Left lobe of liver (tissue), 2 donors: ENCODE data around the gene BLTP3A. TPM values are rescaled to one million over a fixed set of nuclear protein-coding genes. Genes with fewer than 3 reads are reported as not detected.
"Not testable (repeated sequence)": the region's sequence is repeated elsewhere in the genome, so short reads cannot be mapped to it uniquely, and the experiment has no call there.

ENCODE experiments used
- ATAC-seq: fragments of 200-7000 bp; cut with Tn5 transposase; one replicate; pipeline ENCODE4 v1.9.1; 2020; ENCODE audit warnings: mild to moderate bottlenecking, moderate library complexity
- DNase-seq: peaks from one replicate; pipeline ENCODE4 v3.0.0-alpha.2; 2020; ENCODE audit warnings: low spot score
- total RNA-seq: library from RNA; stranded (reverse); gene quantifications from one replicate; pipeline ENCODE4 v1.2.1, GENCODE V29; 2021
- donor health status: DM: no; HTN: no; CAD: no; lungs with moderate emphysema.
- donor health status: DM: no; HTN: yes; CAD: no.

Gene BLTP3A
- total RNA-seq, 1 donor from 2014 or later: 5.6 TPM

DNA sequence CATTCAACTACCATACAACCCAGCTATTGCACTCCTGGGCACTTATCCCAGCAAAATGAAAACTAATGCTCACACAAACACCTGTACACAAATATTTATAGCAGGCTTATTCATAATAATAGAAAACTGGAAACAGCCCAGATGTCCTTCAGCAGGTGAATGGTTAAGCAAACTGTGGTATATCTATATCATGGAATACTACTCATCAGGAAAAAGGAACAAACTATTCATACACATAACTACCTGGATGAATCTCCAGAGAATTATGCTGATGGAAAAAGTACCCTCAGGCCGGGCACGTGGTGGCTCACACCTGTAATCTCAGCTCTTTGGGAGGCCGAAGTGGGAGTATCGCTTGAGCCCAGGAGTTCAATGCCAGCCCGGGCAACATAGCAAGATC, 3.8 kb upstream of the BLTP3A start:
- DNase-seq (no peak), ATAC-seq (no peak)

DNA sequence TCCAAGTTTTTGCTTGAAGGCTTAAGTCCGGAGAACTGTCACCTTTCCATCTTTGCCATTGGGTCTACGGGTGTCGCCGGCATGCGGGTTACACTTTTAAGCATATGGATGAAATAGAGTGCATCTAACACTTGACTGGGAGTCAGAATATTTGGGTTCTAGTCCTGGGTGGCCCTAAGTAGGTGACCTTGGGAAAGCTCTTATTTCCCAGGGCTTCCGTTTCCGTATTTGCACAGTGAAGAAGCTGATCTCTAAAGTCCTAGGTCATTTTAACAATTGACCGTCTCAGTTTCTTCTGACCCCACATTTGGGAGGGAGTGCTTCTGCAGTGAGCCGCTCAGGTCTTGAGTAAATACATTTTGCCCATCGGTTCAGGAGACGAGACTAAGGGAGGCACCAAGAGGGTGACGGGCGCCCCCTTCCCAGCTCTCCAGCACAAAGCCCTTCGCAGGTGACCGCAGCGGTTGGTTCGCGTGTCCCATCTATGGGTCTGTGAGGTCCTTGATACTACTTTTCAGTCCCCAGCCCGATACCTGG, 651 bp upstream of the BLTP3A start:
- DNase-seq (peak; percentile 65), ATAC-seq (peak; percentile 59)

DNA sequence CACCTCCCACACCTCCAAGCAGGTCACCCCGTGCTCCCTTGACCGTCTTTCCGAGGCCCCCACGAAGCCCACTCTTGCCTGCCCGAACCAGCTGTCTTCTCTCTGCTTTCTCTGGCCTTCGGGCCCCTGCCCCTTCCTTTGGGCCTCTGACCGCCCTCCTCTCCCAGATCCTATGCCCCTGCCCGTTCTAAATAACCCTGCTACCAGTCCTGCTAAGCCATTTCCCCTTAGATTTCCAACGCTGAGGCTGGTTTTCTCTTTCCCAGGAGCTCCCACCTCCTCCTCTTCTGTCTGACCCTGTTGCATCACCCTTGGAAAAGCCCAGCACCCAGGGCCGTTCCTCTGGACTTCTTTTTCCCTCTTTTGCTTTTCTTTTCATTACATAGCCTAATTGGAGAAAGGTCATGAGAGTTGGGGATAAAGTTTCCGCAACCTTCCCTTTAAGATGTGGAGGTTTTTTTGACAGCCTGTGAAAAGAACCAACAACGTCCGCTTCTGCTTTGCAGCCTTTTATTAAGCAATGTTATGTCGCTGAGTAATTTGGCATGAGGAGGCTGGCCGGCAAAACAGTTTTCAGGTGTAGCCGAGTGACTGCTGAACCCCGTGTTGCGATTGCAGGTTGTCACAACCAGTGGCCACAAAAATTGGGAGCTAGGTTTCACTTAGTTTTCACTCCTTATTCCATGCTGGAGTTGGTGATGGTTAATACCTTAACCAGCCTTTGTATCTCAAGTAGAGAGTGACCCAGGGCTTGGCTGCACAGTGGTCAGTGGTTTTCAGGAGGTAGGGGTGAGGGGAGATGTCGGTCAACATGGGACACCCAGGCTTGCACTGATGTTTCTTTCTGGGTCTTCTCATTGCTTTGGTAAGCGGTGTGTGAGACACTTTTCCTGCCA, 970 bp downstream of the BLTP3A start:
- peak; percentile 48 for DNase-seq
- peak; percentile 47 for ATAC-seq

DNA sequence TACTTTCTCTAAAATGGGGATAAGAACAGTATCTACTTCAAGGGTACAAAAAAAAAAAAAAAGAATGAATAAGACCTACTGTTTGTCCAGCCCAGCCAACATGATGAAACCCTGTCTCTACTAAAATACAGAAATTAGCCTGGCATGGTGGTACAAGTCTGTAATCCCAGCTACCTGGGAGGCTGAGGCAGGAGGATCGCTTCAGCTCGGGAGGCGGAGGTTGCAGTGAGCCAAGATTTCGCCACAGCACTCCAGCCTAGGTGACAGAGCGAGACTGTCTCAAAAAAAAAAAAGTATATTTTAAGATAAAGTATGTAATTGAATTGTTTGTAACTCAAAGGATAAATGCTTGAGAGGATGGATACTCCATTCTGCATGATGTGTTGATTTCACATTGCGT, 2.0 kb downstream of the BLTP3A start:
- no peak for ATAC-seq
- no peak for DNase-seq

DNA sequence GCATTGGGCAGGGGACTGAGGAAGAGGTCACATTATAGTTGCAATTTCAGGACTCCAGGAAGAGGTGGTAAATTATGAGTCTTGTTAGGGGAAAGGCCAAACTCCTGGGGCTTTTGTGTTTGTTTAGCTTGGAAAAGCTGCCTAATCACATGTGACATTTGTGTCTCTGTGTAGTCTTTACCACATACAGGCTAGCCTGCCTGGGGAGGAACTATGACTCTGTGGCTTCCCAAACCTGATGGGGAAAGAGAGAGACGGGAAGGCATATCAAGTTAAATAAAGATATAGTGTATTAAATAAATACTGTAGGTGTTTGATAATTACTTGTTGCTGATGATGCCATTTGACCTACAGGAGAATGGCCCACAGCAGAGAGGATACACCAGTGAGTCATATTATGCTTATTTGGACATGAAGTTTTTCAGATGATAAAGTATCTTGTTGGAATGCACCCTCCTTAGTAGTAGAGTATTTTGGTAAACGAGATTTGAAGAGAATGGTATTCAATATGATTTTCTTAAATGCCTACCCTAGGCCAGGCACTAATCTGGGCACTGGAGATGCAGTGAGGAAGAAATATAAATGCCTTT, 4.0 kb downstream of the BLTP3A start:
- ATAC-seq: no peak
- no peak for DNase-seq

DNA sequence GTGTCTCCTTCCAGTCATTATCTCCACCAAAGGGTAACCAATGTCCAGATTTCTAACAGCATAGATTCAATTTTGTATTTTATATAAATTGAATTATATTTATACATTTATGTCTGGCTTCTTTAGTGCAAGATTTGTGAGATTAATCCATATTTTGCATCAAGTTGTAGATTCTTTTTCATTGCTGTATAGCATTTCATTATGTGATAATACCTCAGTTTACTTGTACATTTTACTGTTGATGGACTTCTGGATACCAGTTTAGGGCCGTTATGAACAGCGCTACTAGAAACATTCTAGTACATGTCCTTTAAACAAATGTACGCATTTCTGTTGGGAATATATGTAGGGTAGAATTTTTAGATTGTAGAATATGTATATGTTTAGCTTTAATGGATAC, 6.2 kb downstream of the BLTP3A start:
- ATAC-seq (no peak), DNase-seq (no peak)

DNA sequence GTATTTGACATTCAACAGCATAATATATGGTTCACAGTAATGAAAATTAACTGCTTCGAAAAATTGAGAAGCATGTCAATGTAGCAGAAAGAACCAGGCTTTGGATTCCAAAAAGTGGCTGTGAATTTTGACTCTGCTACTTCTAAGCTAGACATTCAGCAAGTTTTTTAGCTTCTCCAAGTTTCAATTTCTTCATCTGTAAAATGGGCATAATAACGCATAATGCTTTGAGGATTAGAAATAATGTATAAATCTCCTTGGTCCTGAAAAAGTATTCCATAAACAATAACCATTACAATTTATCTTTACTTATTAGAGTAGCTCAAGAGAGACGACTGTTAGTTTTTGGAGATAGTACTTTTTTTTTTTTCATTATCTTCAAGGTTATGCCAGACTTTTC, 7.7 kb downstream of the BLTP3A start:
- no peak for ATAC-seq
- DNase-seq: no peak

DNA sequence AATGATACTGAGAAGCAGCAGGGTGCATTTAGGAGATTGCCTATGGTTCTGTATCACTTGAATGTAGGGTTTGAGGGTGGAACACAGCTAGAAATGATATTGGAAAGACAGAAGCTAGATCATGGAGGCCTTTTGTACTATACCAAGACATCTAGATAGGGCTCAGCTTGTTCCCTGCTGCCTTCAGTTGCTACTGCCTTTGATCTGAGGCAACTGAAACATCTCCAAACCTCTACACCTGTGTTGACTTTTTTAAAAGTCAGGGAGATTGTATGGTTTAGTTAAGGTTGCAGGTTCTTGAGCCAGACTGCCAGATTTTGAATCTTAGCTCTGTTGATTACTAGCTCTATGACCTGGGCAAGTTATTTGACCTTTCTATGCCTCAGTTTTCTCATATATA, 12.7 kb downstream of the BLTP3A start:
- no peak for DNase-seq
- no peak for ATAC-seq

DNA sequence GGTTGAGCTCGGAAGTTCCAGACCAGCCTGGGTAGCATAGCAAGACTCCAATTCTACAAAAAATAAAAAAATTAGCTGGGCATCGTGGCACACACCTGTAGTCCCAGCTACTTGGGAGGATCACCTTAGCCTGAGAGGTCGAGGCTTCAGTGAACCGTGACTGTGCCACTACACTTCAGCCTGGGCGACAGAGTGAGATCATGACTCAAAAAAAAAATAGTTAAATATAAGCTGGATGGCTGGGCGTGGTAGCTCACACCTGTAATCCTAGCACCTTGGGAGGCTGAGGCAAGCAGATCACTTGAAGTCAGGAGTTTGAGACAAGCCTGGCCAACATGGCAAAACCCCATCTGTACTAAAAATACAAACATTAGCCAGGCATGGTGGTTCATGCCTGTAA, 13.2 kb downstream of the BLTP3A start:
- ATAC-seq, DNase-seq: not testable (repeated sequence)

DNA sequence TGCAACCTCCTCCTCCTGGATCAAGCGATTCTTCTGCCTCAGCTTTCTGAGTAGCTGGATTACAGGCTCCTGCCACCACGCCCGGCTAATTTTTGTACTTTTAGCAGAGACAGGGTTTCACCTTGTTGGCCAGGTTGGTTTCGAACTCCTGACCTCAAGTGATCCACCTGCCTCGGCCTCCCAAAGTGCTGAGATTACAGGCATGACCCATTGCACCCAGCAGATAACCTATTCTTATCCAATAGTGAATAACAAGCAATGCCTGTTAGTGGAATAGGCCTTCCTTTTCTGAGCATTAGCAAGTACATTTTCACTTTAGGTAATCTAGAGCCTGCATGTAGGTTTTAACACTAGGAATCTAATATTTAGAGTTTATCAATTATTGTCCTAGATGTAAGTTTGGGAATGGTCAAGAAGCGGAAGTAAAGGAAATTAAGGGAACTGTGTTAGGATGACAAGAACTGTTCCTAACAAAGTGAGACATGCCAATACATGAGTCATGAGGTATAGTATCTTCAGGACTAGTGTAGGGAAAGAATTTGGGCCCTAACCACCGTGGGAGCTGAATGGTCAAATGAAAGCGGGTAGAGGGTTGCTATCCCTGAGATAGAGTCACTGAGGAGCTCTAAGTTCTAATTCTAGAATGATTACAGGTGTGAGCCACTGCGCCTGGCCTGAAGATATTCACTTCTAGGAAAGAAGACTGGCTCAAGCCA, 15.0 kb downstream of the BLTP3A start:
- DNase-seq (no peak), ATAC-seq (no peak)

DNA sequence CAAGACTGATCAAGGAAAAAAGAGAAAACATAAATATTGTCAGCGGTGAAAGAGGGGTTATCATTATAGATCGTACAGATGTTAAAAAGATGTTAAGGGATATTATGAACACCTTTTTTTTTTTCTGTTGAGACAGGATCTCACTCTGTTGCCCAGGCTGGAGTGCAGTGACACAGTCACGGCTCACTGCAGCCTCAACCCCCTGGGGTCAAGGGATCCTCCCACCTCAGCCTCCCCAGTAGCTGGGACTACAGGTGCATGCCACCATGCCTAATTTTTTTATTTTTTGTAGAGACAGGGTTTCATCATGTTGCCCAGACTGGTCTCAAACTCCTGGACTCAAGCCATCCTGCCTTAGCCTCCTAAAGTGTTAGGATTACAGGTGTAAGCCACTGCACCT, 16.6 kb downstream of the BLTP3A start:
- not testable (repeated sequence) for ATAC-seq, DNase-seq

DNA sequence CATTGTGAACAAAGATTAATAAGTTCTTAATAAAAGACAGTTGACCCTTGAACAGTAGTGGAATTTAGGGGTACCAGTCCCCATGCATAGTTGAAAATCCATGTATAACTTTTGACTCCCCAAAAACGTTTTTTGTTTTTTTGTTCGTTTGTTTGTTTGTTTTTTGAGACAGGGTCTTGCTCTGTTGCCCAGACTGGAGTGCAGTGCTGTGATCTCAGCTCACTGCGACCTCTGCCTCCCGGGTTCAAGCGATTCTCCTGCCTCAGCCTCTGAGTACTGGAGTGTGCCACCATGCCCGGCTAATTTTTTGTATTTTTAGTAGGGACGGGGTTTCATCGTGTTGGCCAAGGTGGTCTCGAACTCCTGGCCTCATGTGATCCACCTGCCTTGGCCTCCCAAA, 17.5 kb downstream of the BLTP3A start:
- DNase-seq, ATAC-seq: not testable (repeated sequence)

DNA sequence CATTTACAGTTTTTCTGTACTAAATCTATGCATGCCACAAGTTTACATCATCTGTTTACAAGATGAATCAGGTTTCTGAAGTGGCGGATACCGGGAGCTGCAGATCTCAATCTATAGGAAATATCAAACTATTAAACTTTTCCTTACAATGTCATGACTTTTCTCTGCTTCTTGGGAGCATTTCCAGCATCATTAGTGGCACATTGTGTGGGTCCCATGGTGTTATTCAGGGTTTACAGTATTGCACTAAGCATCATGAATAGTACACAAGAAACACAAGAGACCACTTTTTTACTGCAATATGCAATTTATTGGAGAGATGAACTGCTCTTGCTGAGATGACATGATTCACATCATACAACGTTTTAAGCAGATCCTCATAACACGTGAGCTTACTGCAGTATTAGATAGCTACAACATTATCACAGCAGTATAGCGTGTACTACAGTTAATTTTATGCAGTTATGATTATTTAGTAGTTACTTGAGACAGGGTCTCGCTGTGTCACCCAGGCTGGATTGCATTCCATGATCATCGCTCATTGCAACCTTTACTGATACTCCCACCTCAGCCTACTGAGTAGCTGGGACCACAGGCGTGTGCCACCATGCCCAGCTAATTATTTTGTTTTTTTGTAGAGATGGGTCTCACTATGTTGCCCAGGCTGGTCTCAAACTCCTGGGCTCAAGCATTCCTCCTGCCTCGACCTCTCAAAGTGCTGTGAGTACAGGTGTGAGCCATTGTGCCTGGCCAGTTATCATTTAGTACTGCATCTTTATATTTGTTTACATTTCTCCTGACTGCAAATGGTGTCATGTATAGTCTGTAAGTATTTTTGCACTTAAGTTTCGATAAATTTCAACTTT, 18.4 kb downstream of the BLTP3A start:
- ATAC-seq (no peak), DNase-seq (no peak)

DNA sequence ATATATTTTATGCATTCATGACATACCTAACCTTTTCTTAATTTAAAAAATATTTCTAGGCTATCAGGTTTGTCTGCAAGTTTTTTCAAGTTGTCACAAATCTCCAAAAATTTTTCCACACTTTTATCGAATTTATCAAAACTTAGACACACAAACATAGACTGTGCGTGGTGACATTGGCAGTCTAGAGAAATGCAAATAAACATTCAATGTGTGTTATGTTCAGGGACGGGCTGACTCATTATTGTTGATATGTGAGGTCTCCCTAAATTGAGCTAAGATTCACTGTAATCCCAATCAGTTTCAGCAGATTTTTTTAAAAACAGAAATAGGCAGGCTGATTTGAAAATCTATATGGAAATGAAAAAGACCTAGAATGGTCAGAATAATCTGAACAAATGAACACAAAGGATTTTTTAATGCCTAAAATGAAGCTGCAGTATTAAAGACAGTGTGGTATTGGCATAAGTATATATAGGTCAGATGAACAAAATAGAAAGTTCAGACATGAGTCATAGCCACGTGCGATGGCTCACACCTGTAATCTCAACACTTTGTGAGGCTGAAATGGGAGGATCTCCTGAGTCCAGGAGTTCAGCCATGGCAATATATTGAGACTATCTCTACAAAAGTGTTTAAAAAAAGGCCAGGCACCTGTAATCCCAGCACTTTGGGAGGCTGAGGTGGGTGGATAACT, 19.2 kb downstream of the BLTP3A start:
- no peak for DNase-seq
- peak; percentile 42 for ATAC-seq

DNA sequence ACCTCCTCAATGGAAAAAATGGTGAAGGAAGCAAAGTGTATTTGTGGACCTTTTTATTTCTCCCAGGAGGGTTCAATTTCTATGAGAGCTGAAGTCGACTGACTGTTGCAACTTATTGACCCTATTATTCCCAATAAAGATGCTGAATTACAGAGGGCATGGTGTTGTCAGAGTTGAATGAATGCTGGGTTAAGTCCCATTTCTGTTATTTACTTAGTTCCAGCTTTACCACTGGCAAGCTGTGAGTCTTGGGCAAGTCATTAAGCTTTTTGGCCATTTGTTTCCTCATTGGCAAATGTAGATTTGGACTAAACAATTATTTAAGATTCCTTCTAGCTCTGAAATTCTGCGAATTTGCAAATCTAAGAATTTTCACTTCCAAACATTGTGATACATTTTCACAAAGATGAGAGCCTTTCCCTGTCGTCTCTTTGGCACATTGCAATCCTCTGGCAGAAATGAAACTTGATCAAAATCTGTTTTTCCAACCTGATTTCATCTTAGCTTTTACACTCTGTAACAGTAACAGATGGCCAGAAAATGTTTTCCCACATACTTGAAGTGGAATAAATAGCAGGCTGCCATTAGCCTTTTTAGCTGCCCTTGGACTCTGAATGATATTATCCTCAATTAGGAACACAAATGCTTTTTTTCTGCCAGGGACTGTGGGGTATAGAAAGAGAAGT, 21.3 kb downstream of the BLTP3A start:
- DNase-seq: no peak
- ATAC-seq: peak; percentile 67

DNA sequence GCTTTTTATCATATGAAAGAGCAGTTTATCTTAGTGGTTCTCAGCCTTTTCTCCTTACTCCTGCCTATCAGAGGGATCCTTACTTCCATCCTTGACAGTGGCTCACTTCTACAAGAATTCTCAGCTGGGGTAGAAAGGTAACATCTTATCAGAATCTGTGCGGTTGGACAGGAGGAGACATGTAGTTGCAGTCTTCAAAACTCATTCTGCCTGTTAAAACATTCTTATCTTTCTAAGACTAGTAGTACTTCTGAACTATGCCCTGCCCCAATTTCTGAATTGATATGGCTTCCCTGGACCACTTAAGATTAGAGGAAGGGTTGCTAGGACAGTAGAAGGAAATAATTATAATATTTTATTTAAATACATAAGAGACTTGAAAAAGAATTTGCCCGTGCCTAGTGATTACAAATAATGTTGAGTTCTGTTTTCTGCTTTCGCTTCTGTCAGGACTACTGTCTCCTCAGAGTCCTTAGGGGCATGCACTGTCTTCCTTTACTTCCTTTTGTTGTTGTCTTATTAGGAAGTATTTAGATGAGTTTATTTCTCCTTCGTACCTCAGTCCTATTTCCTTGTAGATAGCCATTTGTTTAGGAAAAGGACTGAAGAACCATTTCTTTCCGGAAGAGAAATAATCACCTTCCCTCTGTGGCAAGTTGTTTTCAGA, 24.9 kb downstream of the BLTP3A start:
- DNase-seq: no peak
- peak; percentile 30 for ATAC-seq

DNA sequence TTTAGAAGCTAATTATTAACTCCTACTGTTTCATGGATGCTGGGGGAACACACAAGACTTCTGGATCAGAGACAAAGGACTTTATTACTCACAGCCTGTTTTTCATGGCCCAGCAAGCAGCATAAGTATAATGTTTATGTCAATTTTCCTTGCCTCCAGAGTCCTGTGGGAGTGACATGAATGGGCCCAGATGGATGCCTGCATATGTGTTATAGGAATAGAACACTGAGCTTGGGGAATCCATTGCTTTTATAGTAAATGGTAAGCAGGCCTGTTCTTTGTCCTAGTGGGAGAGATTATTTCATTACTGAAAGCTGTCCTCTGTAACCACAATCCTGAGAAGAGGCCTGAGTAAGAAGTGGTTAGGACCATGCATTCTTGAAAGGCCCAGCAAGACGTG, 25.6 kb downstream of the BLTP3A start:
- no peak for DNase-seq

DNA sequence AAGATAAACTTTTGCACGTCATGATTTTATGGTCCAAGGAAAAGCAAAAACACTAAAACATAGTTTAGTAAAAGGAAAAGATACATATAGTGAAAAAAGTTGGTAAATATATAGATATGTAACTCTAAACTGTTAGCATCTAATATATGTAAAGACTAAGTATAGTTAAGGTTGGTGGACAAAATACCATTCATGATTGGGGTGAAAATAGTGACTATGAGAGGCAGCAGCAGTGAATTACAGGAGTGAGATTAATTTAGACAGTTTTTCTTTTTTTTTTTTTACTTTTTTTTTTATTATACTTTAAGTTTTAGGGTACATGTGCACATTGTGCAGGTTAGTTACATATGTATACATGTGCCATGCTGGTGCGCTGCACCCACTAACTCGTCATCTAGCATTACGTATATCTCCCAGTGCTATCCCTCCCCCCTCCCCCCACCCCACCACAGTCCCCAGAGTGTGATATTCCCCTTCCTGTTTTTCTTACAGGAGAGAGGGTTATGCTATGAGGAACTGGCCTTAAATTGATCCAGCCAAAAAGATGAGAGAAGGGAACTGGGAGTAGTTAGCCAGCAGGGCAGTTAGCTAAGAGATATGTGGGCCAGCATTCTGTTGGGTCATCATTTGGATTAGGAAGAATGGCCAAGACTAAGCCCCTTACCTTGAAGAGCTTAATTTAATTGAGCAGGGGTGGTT, 27.1 kb downstream of the BLTP3A start:
- not testable (repeated sequence) for DNase-seq
- peak; percentile 39 for ATAC-seq

More for the DNA sequence above, 25.6 kb downstream of the BLTP3A start:
- ATAC-seq: no peak
